Suprapubic skin (tissue), 3 donors: ENCODE results near the gene PHOSPHO1.

ENCODE experiments used
- CTCF ChIP-seq, 2 donors: fragments of 200-600 bp in 1 of 2; fragments of 450-650 bp in 1 of 2; sonication (generic) in 1 of 2; IDR thresholded peaks; one replicate each; pipeline ENCODE4 v1.5.1; 2016 to 2019; ENCODE audit warnings: antibody characterized with exemption in 2 of 2, mild to moderate bottlenecking in 1 of 2, moderate library complexity in 1 of 2
- EP300 ChIP-seq: sonication (generic); formaldehyde crosslinking; IDR thresholded peaks from one replicate; pipeline ENCODE4 v1.6.1; 2017; ENCODE audit warnings: antibody characterized with exemption

GRCh38 chr17:49252148-49252695, 21.6 kb upstream of the PHOSPHO1 start:
- TF ChIP-seq CTCF (IDR thresholded peaks at IDR 0.05) (no peak), EP300 (no peak)
